NCI-H1105 treated with DMSO at 0.1 percent for 48 hours (cell line): ENCODE data around the gene ARSD.
"Not testable (repeated sequence)": the region's sequence is repeated elsewhere in the genome, so short reads cannot be mapped to it uniquely, and the experiment has no call there.

ENCODE experiments used
- DNase-seq: peaks from one replicate; lab custom pipeline; 2025; lab: John Stamatoyannopoulos, UW

ARSD gene, protein sequence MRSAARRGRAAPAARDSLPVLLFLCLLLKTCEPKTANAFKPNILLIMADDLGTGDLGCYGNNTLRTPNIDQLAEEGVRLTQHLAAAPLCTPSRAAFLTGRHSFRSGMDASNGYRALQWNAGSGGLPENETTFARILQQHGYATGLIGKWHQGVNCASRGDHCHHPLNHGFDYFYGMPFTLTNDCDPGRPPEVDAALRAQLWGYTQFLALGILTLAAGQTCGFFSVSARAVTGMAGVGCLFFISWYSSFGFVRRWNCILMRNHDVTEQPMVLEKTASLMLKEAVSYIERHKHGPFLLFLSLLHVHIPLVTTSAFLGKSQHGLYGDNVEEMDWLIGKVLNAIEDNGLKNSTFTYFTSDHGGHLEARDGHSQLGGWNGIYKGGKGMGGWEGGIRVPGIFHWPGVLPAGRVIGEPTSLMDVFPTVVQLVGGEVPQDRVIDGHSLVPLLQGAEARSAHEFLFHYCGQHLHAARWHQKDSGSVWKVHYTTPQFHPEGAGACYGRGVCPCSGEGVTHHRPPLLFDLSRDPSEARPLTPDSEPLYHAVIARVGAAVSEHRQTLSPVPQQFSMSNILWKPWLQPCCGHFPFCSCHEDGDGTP

DNA sequence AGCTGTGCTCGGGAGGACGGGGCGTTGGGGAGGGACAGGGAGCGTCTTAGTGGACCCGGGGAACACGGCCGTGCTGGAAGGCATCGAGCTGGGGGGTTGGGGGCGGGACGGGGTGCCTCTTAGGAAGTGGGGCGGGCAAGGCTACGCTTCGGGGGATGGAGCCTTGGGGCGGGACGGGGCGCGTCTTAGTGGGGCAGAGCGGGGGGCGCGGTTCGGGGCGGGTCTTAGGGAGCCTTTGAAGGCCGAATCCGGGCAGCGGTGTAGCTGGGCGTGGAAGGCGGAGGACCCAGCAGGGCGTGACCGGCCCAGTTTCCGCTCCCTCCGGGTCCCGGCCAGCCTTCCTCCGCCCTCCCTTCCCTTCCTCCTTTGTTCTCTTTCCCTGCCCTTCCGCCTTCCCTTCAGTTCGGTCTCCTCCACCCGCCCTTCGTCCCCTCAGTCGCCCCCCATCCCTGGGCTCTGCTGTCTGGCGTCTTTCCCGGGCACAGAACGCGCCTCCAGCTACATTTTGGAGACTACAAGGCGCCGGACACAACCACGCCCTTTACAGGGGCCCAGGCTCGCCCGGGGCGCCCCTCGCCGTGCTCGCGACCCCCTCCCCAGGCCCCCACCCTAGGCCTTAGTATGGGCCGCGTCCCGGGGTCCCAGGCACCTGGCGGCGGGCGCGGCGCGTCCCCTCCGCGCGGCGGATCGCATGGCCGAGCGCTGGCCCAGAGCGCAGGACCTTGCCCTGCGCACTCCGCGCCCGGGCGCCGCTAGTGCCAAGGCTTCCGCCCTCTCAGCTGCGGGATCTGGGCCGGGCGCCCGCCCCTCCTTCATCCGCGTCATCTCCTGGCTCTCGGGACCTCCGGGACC is at the start of gene ARSD:
Gene ARSD (minus strand): TSS at position 757 of the 852 bp plus-strand sequence. CDS start 64 bp downstream, at position 693.
- no peak for DNase-seq

DNA sequence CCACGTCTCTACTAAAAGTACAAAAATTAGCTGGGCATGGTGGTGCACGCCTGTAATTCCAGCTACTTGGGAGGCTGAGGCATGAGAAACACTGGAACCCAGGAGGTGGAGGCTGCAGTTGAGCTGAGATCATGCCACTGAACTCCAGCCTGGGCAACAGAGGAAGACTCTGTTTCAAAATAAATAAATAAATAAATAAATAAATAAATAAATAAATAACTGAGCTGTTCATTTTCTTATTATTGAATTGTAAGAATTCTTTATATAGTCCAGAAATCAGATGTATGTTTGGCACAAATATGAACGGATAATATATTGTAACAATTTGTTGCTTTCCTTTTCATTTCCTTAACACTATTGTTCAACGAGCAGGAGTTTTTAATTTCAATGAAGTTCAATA is 49.5 kb upstream of the ARSD start:
- not testable (repeated sequence) for DNase-seq

DNA sequence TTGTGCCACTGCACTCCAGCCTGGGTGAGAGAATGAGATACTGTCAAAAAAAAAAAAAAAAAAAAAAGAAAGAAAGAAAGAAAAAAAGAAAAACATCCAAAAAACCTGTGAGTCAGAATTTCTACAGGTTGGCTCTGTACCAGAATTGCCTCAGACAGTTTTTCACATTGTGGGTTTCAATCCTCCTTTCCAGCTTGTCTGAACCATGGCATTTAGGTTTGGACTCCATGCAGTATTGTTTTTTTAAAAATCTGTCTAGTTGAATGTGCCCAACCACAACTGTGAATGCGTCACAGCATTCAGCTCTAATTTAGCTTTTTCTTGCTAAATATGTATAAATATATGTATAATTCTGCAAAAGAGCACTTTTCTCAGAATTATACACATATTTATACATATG is 45.8 kb upstream of the ARSD start:
- DNase-seq: no peak

DNA sequence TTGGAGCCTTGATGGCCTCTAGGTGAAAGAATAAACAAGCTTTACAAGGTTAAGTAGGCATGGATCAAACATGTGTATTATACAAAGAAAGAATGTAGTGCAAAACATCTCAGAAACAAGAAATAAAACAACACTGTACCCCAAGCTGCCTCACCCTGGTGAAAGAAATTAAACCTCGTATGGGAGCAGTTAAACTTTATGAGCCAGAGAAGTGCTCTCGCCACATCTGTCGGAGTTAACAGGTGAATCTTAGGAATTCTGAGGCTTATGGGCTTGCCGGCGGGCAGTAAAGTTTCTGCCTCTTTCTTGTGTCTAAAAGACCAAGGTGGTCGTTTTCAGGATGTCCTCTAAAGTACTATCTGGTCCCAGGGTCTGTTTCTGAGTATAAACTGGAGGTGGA is 43.3 kb upstream of the ARSD start:
- no peak for DNase-seq

DNA sequence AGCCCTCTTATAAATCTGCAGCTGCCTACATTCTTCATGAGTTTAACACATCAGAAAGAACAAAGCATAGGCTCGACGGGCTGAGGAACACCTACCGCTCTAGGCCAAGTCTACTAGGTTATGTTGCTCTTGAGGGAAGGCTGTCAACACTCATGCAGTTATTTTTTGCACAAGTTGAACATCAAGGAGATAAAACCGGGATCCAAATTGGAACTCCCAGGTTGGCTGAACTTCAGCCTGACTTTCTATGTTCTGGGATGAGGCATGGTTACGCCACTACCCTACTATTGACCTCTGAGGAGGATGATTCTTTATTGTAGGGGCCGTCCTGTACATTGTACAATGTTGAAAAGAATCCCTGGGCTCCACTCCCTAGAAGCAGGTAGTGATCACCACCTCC is 39.9 kb upstream of the ARSD start:
- no peak for DNase-seq

DNA sequence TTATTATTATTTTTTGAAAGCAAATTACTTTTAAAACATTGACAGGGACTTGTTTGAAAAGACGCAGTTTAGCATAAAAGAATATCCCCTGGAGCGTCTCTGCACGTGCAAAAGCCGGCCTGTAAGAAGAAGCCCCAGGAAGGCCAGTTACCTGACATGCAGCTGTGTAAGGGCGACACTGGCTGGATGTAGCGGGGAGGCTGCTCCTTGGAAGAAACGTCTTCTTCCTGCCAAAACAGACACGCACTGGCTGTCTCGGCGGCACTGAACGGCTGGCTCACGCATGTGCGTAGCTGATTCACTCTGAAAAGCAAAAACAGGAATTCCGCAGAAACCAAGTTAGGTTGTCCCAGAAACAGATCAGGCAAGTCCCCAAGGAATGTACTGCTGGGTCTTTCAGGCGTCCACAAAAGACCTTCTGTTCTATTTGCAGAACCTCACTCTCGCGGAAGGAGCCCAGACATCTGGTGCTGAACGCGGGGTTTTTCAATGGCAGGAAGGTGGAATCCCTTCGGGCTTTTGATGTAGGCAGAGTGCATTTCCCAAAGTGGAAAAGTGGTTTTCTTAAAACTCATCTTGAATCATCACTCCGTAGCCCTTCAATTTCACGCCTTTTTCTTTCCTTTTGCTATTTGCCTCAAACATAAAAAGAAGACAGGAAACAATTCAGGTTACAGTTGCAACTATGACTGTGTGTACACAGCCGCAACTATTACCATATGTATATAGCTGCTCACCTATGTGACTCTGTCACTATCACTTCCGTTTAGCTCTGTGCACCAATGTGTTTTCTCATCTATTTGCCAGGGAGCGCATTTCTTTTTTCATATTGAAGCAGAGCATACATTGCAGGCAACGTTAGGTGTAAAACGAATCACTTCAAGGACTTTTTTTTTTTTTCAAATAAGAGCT is 39.1 kb upstream of the ARSD start:
- DNase-seq: no peak

DNA sequence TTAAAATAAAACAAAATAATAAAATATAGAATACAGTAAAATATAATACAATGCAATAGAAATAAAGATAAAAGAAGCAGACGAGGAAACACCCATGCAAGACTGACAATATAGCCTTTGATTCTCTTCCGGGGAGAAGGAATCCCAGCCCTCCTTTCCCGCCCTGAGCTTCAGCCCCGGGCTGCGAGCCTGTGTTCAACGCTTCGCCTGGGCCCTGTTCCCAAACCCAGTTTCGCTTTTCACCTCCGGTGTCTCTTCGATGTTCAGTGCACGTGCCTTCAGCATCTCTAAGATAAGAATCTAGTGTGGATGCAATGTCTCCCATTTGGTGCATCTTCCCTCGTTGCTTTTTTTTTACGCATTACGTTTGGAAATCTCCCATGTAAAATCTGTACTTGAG is 38.4 kb upstream of the ARSD start:
- no peak for DNase-seq

DNA sequence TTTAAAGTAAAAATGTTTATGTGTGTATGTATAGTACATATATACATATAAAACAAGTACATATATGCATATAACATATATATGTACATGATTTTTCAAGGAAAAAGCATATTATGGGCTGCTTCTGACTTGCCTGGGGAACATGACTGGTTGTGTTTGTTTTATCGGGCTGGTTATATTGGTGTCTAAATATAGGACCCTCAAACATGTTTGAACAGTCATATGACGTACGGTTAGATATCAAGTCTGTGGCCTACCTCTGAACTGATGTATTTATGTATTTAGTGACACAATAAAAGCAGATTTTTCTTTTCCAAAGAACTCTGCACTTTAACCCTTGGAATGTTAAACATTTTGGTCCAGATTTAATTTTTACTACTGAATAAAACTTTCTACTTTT is 37.9 kb upstream of the ARSD start:
- DNase-seq: no peak

DNA sequence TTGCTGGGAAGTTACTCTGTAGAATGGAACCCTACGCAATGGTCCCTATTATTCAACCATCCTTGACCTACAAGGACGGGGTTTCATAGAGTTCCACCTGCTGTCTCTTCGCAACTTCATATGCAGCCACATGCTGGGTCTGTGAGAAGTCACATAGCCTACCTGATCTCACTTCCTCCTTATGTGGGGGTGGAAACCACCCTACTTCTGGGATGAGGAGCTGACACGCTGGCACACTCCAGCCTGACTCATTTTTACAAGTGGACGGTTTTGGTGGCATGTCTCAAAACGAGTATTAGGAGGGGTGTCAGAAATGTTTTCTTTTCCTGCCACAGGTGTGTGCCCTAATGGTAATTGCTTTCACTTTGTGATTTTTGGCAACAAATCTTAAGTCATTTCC is 36.8 kb upstream of the ARSD start:
- no peak for DNase-seq

DNA sequence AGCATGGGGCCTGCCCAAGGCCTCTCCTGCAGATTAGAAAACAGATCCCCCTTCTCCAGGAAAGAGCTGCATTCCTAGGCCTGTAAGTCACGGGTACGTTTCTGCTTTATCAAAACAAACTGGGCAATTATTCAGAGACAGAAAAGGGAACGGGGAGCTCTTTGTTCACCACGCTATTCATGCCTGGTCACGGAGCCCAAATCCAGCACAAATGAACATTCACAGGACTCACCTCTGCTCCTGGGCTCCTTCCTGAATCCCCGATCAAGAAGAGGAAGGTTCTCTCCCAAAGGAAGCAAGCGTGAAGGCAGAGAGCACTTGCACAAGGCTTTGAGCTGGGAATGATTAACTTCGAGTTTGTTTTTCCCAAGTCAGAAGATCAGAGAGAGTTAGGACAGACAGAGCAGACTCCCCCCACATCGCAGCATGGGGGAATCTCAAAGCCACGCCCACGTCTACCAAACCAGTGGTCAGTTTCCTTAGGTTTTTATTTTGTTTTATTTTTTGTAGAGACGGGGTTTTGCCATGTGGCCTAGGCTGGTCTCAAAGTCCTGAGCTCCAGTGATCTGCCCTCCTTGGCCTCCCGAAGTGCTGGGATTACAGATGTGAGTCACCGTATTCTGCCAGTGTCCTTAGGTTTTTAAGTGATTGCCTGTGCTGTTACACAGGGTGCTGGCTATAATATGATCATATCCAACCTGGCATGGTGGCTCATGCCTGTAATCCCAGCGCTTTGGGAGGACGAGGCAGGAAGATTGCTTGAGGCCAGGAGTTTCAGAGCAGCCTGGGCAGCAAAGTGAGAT is 35.1 kb upstream of the ARSD start:
- not testable (repeated sequence) for DNase-seq

DNA sequence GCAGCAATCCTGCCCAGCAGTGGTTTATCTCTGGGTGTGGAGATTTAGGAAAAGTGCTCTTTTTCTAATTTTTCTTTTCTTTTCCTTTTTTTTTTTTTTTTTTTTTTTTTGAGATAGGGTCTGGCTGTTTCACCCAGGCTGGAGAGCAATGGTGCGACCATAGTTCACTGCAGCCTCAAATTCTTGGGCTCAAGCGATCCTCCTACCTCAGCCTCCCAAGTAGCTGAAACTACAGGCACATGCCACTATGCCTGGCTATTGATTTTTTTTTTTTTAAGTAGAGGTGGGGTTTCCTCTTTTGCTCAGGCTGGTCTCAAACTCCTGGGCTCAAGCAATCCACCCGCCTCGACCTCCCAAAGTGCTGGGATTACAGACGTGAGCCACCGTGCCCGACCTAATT is 34.3 kb upstream of the ARSD start:
- DNase-seq: not testable (repeated sequence)

DNA sequence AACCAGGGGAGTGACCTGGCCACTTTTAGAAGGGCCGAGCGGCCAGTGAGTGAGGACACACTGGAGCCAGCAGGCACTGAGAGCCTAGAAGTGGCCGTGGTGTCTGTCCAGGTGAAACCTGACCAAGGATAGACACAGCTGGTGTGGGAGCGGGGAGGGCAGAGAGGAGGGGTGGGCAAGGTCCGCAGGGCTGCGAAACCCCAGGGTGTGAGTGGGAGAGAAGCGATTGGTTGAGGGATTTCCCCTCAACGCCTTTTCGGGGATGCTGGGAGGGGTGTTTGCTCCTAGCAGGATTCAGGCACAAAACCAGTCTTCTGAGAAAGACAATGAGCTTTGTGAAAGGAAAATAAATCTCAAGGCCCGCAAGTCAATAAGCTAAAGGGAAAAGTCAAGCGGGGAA is 33.2 kb upstream of the ARSD start:
- DNase-seq: no peak

DNA sequence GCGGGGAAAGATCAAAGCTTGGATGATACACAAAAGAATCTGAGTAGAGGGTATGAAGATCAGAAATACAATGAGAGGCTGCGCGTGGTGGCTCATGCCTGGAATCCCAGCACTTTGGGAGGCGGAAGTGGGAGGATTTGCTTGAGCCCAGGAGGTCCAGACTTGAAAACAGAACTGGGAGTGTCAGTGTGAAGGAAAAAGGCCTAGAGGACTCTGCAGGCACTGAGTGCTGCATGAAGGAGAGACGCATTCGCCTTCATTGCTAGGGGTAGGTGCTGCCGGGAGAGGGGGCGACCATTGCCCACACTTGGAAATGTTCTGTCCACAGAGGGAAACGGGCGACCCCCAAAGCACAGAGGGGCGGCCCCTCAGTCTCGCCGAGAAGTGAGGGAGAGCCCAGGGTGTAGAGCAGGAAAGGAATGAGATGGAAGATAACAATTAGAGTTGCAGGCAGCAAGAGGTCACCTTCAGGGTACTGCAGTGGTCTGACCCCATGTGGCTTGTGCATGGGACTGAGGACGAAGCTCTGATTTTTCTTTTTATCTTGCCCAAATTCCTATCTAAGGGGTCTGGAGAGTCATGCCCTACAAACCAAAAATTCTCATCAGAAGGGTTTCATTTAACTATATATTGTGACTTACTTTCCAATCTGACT is 31.8 kb upstream of the ARSD start:
- no peak for DNase-seq

DNA sequence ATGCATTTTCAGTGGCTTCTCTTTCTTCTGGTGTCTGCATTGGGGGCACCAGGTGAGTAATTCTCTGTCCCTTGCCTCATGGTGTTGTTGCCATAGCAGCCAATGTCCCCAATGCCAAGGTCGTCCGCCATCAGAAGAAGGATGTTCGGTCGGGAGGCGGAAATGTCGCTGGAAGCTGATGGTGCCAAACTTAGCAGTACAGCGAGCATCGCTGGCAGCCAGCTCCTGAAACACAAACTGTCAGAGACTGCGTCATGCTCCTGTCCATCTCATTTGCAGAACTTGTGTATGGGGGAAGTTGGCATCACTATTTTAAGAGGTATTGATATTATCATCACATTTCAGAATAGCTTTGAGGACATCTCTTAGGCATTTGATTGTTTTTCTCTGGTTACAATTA is 29.1 kb upstream of the ARSD start:
- no peak for DNase-seq

DNA sequence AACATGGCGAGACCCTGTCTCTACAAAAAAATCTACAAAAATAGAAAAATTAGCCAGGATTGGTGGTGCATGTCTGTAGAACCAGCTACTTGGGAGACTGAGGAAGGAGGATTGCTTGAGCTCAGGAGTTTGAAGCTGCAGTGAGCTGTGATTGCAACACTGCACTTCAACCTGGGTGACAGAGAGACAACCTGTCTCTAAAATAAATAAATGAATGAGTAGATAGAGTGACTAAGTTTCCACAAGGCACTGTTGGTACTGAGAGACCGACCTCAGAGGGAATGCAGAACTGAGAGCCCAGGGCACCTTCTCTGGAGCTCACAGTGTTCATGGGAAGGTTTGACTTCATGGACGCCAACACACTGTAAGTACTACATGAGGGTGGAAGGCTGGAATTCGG is 26.7 kb upstream of the ARSD start:
- DNase-seq: no peak

DNA sequence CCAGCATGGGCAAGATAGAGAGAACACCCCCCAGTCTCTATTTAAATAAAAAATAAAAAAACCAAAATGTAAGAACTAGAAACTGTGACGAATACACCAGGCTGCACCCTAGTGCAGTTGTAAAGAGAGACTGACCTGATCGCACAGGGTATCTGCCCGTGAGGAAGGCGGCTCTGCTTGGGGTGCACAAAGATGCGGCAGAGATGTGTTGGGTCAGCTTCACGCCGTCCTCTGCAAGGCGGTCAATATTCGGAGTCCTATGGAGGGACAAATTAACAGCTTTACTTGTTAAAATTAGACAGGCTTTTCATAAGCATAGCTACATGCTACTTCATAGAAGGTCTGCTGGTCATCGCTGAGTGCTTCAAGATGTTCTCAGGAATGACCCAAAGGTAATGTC is 26.1 kb upstream of the ARSD start:
- no peak for DNase-seq

DNA sequence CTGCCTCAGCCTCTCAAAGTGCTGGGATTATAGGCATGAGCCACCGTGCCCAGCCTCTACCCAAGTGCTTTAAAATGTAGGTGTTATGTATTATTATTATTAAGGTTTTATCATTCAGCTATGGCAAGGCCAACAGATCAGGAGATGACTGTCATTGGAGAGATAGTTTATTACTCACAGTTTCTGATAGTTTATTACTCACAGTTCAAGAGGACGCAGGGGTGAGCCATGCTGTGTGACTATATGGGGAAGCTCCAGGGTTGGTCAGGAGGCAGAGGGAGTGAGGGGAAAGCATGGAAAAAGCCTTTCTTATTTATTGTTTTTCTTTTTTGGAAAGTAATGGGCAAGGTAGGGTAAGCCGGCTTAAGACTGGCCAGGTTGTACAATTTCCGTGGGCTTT is 25.4 kb upstream of the ARSD start:
- DNase-seq: no peak

DNA sequence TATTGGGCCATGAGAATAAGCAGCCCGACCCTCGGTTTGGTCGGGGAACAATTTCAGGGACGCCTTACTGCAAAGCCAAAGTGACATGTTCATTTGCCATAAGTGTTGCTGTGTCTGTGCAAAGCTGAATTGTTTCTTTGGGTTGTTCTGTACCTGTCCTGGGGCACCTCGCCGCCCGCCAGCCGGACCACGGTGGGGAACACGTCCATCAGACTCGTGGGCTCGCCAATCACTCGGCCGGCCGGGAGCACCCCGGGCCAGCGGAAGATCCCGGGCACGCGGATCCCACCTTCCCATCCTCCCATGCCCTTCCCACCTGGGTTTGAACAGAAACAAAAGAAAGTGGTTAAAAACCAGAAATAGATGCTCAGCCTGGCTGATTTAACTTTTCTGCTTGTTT is 8.8 kb upstream of the ARSD start:
- DNase-seq: not testable (repeated sequence)

DNA sequence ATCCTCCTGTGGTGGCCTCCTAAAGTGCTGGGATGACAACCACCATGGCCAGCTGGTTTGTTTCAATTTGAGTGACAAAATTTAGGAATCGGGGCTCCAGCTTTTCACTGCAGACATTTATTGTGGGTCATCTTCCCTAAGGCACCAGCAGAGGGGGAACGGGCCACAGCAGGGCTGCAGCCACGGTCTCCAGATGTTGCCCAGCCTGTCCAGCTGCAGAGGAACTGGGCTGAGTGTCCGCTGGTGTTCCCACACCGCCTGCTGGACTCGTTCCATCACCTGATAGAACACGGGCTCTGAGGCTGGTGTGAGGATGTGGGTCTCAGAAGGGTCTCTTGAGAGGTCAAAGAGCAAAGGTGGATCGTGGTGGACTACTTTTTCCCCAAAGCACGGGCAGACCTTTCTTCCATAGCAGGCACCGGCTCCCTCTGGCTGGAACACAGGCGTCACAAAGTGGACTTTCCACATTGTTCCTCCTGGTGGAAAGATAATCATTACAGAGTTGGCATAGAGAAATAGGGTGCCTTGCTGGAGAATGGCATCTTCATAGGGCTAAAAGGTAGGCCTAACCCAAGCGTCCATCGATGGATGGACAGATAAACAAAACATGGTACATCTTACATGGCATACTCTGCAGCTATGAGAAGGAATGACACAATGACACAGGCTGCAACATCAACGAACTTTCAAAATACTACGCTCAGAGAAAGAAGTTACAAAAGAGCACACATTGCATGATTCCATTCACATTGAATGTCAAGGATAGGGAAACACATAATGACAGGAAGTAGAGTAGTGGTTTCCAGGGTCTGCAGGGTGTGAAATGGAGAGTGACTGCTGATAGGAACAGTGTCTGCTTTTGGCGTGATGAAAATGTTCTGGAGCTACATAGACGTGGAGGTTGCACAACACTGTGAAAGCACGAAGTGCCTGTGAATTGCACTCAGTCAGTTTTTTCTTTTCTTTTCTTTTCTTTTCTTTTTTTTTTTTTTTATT is 5.9 kb upstream of the ARSD start:
- DNase-seq: no peak
